H7 (cell line): Measurements from ENCODE around the gene LHX4. TPM values are rescaled to one million over a fixed set of nuclear protein-coding genes. Genes with fewer than 3 reads are reported as not detected.
A peak's percentile ranks its signal among the peaks of the same experiment; 100 is the strongest.
"Not testable (repeated sequence)": the region's sequence is repeated elsewhere in the genome, so short reads cannot be mapped to it uniquely, and the experiment has no call there.

Experiments
- DNase-seq: peaks from one replicate; pipeline ENCODE4 v3.0.0; 2012
- H3K27me3 ChIP-seq: 2 replicates; pipeline ENCODE4 v1.6.0; 2011; ENCODE audit warnings: mild to moderate bottlenecking, low read length; ENCODE audit not compliant: control insufficient read depth, insufficient read depth
- H3K36me3 ChIP-seq: replicated peaks from 2 replicates; pipeline ENCODE4 v1.5.1; 2011; ENCODE audit warnings: low read length; ENCODE audit not compliant: control insufficient read depth, insufficient read depth
- H3K4me3 ChIP-seq: 2 replicates; pipeline ENCODE4 v1.5.1; 2011; ENCODE audit warnings: low read depth, mild to moderate bottlenecking, control low read depth, low read length, moderate library complexity; ENCODE audit not compliant: insufficient read depth
- total RNA-seq: library from RNA; depleted of rRNA; stranded (reverse); fragments of >200 nt; shearing (Covaris generic); gene quantifications from 2 replicates; pipeline ENCODE4 v1.2.3, GENCODE V29; 2014

Gene LHX4
- total RNA-seq, 1 experiment from 2014 or later, result 1.1 TPM

DNA sequence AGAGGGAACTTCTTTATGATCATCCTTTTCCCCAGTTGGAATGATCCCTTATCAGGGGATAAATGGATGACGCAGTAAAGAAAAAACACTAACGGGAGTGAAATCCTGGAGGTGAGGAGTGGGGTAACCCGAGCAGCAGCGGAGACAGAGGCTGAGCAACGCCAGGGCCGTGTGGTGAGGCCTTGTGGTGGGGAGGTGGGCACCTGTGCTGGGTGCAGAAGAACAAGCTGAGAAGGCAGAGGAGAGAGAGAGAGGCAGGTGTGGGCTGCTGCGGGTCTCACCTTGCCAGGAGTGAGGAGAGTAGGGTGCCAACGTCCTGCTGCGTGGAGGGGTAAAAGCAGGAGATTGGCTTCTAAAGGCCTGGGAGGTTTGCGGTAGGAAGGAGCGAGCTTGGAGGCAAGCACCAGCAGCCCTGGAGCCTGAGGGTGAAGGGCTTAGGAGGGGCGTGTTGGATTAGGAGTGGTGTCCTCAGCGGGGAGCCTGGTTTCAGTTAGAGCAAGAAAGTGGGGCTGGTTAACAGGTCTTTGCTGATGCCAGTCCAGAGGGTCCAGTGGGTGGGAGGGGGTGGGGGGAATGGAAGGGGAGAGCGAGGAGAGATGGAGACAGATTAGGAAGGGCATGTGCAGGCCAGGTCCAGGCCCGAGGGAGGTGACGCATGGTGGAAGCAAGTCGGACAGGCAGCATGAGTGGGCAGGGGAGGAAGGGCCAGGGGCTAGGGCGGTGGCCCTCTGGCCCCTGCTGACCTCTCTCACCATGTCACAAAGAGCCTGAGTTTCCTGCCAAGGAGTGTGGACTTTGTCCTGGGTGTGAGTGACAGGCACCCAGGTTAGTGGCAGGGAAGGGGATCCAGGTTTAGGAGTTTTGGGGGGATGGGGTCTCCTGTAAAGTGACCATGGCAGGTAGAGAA, 36.7 kb upstream of the LHX4 start:
- Histone ChIP-seq H3K4me3 (no peak overlapping the region), H3K36me3 (peaks cover 5% of the 10 kb centered on the region), H3K27me3 (no peaks in the 10 kb centered on the region; the same call in 1 of the 2 replicates)
- peak; percentile 53 for DNase-seq

DNA sequence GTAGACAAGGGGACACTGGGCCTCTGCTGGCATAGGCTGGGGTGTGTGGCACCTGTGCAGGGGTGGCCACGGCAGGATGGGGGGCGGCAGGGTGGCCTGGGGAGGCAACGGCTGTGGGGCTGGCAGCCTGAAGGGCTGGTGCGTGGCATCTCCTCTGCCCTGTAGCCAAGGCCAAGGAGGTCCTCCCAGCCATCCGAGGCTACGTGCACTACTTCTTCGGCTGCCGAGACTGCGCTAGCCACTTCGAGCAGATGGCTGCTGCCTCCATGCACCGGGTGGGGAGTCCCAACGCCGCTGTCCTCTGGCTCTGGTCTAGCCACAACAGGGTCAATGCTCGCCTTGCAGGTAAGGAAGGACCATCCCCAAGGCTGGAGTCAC, 36.0 kb upstream of the LHX4 start:
- Histone ChIP-seq H3K4me3 (no peak overlapping the region), H3K36me3 (peaks cover 3% of the 10 kb centered on the region), H3K27me3 (no peaks in the 10 kb centered on the region; the same call in 1 of the 2 replicates)
- peak; percentile 51 for DNase-seq

DNA sequence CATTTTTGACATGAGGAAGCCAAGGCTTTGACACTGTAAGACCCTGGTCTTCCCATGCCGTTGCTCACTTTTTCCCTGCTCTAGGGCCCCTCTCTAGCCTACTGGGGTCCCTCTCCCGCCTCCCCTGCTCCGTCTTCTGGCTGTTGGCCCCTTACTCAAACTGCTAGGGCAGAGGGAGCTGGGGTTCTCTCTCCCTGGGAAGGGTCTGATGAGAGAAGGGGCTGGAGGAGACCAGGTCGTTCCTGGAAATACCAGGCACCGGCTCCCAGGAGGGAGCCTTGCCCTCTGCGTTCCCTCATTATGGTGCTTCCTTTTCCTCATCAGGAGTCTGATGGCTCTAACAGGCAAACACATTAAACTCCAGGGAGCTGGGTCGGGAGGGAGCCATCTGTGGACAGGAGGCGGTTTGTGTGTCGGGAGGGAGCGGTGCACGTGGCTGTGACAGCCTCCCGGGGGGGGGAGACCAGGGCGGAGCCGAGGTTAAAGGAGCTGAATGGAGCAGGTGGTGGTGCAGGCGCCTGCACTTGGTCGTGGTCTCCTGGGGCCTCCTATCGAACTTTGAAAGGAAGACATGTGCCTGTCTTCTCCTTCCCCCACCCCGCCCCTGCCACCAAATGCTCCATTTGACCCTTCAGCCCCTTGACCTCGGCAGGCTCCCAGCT, 35.4 kb upstream of the LHX4 start:
- Histone ChIP-seq H3K27me3 (no peaks in the 10 kb centered on the region; the same call in 1 of the 2 replicates), H3K36me3 (peaks cover 3% of the 10 kb centered on the region), H3K4me3 (no peak overlapping the region)
- DNase-seq, result peak; percentile 81

DNA sequence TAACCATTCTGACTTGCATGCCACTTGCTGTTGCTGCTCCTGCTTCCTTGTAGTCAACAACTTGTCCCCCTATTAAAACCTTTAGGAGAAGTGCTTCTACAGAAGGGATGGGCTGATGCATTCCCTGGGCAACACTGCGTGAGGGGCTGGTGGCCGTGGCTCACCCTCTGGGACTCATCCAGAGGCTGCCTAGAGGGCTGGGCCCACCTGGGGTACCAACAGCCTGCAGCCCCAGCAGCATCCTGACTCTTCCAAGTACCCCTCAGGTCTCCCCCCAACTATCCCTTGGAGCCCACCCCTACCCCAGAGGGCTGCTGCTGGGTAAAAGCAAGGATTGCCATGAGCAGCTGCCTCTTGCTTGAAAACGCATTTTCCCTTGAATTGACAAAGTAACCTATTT, 34.7 kb upstream of the LHX4 start:
- H3K36me3 ChIP-seq, result peaks cover 3% of the 10 kb centered on the region
- no peaks in the 10 kb centered on the region; the same call in 1 of the 2 replicates for H3K27me3 ChIP-seq
- H3K4me3 ChIP-seq, result no peak overlapping the region
- no peak for DNase-seq

DNA sequence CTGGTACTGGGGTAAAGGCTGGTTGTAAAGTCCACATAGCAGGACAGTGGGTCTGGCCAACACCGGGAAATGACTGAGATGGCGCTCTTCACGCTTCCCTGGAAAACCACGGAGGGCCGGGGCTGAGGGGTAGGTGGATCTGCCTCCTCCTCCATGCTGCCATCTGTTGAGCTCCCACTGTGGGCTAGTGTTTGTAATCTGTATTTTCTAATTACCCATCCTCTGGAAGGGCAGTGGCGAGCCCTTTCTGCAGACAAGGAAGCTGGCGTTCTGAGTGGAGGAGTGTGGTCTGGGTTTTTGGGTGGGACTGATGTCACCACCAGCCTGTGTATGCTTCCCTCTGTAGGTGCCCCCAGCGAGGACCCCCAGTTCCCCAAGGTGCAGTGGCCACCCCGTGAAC, 34.1 kb upstream of the LHX4 start:
- no peak for DNase-seq
- H3K36me3 ChIP-seq, result peaks cover 3% of the 10 kb centered on the region
- H3K27me3 ChIP-seq, result no peaks in the 10 kb centered on the region; the same call in 1 of the 2 replicates
- no peak overlapping the region for H3K4me3 ChIP-seq

DNA sequence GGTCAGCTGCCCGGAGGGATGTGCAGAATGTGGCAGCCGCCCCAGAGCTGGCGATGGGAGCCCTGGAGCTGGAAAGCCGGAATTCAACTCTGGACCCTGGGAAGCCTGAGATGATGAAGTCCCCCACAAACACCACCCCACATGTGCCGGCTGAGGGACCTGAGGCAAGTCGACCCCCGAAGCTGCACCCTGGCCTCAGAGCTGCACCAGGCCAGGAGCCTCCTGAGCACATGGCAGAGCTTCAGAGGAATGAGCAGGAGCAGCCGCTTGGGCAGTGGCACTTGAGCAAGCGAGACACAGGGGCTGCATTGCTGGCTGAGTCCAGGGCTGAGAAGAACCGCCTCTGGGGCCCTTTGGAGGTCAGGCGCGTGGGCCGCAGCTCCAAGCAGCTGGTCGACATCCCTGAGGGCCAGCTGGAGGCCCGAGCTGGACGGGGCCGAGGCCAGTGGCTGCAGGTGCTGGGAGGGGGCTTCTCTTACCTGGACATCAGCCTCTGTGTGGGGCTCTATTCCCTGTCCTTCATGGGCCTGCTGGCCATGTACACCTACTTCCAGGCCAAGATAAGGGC, 33.5 kb upstream of the LHX4 start:
- peak; percentile 39 for DNase-seq
- peaks cover 3% of the 10 kb centered on the region for H3K36me3 ChIP-seq
- no peak overlapping the region for H3K4me3 ChIP-seq
- no peaks in the 10 kb centered on the region; the same call in 1 of the 2 replicates for H3K27me3 ChIP-seq

DNA sequence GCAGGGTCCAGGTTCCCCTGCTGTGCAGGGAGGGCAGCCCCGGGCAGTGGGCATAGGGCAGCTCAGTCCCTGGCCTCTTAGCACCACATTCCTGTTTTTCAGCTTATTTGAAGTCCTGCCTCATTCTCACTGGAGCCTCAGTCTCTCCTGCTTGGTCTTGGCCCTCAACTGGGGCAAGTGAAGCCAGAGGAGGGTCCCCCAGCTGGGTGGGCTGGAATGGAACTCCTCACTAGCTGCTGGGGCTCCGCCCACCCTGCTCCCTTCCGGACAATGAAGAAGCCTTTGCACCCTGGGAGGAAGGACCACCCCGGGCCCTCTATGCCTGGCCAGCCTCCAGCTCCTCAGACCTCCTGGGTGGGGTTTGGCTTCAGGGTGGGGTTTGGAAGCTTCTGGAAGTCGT, 32.8 kb upstream of the LHX4 start:
- H3K4me3 ChIP-seq, result no peak overlapping the region
- H3K27me3 ChIP-seq, result no peaks in the 10 kb centered on the region; the same call in 1 of the 2 replicates
- no peak for DNase-seq
- H3K36me3 ChIP-seq, result peaks cover 3% of the 10 kb centered on the region

DNA sequence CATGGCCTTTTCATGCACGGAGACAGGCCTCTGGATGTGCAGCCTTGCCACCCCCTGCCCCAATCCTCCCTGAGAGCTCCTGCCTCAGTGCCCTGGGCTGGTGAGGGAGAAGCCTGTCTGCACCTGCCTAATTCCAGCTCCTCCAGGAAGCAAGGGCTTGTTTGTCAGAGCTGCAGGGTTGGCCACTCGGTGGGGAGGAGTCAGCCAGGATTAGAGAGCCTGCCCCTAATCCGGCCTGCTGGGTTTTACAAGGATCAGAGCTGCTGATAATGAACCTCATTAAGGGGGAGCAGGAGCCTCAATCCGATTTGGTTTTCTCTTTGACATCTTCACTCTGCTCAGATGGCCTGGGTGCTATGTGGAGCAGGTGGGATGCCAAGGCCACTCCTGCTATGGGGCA, 31.9 kb upstream of the LHX4 start:
- DNase-seq, result peak; percentile 86
- H3K27me3 ChIP-seq, result no peaks in the 10 kb centered on the region; the same call in 1 of the 2 replicates

DNA sequence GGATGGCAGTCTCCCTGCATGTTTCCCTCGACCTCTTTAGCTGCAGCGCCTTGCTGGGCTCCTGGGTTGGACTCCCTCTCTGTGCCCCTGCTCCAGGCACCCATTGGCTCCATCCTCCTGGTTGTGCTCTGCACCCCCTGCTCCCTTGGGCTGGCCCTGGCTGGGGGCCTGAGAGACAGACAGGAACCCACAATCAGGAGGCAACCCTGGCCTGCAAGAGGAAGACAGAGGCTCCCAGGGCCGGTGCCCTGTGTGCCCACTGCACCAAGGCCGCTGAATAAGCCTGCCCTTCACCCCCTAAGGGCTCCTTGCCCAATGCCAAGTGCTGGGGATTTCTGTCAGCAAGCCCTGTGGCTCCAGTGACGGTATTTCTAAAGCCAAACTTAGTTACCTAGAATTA, 31.5 kb upstream of the LHX4 start:
- H3K4me3 ChIP-seq, result no peak overlapping the region
- peaks cover 3% of the 10 kb centered on the region for H3K36me3 ChIP-seq
- H3K27me3 ChIP-seq, result no peaks in the 10 kb centered on the region; the same call in 1 of the 2 replicates
- DNase-seq, result no peak

More for the DNA sequence above, 31.9 kb upstream of the LHX4 start:
- Histone ChIP-seq H3K4me3 (no peak overlapping the region), H3K36me3 (peaks cover 3% of the 10 kb centered on the region)

DNA sequence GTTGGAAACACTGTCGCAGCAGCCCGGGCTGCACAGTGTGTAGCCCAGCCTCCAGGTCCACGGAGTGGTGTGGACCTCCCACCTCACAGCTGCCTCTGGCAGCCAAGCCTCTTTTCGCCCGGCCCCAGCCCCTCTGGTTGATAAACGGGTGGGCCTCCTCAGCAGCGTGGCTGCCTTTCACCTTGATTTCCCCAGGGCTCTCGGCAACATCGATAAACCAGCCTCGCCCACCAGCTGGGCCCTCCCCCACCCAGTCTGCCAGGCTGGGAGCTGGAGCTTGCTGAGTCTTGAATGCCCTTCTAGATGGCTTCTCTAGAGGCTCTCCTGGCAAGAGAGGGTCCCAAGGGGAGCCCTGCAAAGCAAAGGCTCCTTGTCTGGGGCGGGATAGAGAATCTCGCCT, 31.0 kb upstream of the LHX4 start:
- peaks cover under 1% of the 10 kb centered on the region; the same call in 1 of the 2 replicates for H3K27me3 ChIP-seq
- DNase-seq, result peak; percentile 51
- peaks cover 3% of the 10 kb centered on the region for H3K36me3 ChIP-seq
- no peak overlapping the region for H3K4me3 ChIP-seq

DNA sequence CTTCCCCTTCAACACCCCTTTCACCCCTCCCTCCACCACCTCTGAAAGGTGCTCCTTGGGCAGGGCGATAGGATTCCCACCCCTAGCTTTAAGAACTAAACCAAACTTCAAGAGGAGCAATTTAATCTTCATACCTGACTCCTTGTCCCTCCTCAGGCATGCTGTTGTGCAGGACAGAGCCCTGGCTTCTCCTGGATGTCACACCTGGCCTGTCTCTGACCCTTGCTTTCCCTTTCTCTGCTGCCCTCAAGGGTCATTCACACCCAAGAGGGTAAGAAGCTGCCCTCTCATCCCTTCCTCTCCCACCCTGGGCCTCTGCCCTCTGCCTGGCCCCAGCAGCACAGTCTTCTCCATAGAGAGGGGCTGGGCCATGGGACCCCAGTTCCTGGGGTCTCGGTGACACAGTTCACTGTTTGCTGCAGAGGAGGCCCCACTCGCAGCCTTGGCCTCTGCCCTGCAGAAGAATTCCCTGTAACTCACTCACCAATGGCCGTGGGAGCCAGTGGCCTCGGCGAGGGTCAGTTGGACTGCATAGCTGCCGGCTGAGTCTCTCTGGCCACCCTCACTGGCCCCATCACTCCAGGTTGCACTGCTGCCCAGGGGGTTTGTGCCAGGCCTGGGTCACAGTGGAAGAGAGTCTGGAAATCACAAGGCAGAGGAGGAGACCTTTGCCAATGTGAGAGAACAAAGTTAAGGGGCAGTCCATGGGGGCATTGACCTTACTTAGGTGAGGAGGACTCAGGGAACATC, 28.4 kb upstream of the LHX4 start:
- peaks cover 1% of the 10 kb centered on the region; the same call in 1 of the 2 replicates for H3K27me3 ChIP-seq
- DNase-seq, result no peak
- no peak overlapping the region for H3K4me3 ChIP-seq
- no peaks in the 10 kb centered on the region for H3K36me3 ChIP-seq

DNA sequence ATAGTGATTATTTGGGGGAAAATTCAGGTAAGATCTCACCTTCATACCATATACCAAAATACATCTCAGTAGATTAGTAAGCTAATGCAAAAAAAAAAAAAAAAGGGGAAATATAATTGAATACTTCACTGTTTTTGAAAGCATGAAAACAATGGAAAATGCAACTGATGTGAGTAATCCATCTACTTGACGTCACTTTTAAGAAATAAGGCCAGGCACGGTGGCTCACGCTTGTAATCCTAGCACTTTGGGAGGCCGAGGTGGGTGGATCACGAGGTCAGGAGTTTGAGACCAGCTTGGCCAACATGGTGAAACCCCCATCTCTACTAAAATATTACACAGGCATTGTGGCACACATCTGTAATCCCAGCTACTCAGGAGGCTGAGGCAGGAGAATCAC, 27.5 kb upstream of the LHX4 start:
- DNase-seq, H3K36me3 ChIP-seq, H3K27me3 ChIP-seq, H3K4me3 ChIP-seq: not testable (repeated sequence)

DNA sequence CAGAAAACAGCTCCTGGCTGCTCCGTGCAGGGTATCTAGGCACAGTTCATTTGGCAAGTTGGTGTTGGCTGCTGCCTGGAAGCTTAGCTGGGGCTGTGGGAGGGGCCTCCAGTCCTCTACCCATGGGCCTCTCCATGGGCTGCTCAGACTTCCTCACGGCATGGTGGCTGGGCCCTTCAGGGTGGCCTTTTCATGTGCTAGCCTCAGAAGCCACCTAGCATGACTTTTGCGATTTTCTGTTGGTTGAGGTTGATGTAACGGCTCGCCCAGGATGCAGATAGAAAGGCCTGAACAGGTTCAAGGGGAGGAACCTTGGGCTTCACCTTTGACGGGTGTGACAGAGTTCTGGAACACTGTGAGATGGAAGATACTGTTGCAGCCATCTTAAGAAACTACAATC, 25.8 kb upstream of the LHX4 start:
- Histone ChIP-seq H3K27me3 (peaks cover 1% of the 10 kb centered on the region; the same call in 1 of the 2 replicates), H3K36me3 (no peaks in the 10 kb centered on the region), H3K4me3 (no peak overlapping the region)
- DNase-seq, result no peak

DNA sequence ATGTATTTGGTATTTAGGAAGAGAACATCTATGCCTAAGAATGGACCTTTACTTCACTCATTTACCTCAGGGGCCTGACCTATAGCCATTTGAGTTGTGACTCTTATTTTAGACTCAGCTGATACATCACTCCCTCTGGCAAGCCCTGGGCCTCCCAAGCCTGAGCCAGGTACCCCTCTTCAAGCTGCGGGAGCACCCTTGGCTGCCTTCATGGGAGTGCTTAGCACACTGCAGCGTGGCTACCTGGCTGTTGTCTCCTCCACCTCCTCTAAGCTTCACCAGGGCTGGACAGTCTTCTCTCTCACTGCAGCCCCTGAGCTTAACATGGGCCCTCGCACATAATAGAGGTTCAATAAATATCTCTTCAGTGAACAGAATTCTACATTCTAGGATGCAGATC, 23.5 kb upstream of the LHX4 start:
- no peak overlapping the region for H3K4me3 ChIP-seq
- peaks cover 1% of the 10 kb centered on the region; the same call in 1 of the 2 replicates for H3K27me3 ChIP-seq
- DNase-seq, result no peak
- no peaks in the 10 kb centered on the region for H3K36me3 ChIP-seq
